Adrenal gland (tissue), 12 donors: Measurements from ENCODE around the gene LYSMD2. TPM values are rescaled to one million over a fixed set of nuclear protein-coding genes. Genes with fewer than 3 reads are reported as not detected.

Experiments used
- DNase-seq, 7 donors: peaks; one replicate each; pipeline ENCODE4 v3.0.0-alpha.2; 2019 to 2020
- H3K27ac ChIP-seq, 5 donors: fragments of 200-600 bp; sonication (generic) in 4 of 5; 1 replicate in 3 of 5; 2 replicates in 2 of 5; pipeline versions ENCODE4 v1.5.1 to v1.8.0; 2016 to 2020; ENCODE audit warnings: mild to moderate bottlenecking in 1 of 5
- H3K27me3 ChIP-seq: fragments of 200-600 bp; 2 replicates; pipeline ENCODE4 v1.8.0; 2021
- H3K36me3 ChIP-seq, 2 donors: fragments of 200-600 bp; replicated peaks in 1 of 2; 1 replicate in 1 of 2; 2 replicates in 1 of 2; pipeline versions ENCODE4 v1.5.1 to v1.8.0; 2018 to 2022
- H3K4me1 ChIP-seq, 2 donors: fragments of 200-600 bp; replicated peaks in 1 of 2; 1 replicate in 1 of 2; 2 replicates in 1 of 2; pipeline versions ENCODE4 v1.5.1 to v1.8.0; 2018 to 2021
- H3K4me3 ChIP-seq, 4 donors: fragments of 200-600 bp; sonication (generic) in 3 of 4; one replicate each; pipeline ENCODE4 v1.5.1; 2016 to 2018
- H3K9me3 ChIP-seq, 3 donors: fragments of 200-600 bp; sonication (generic) in 1 of 3; replicated peaks in 1 of 3; 1 replicate in 2 of 3; 2 replicates in 1 of 3; pipeline versions ENCODE4 v1.5.1 to v1.8.0; 2016 to 2021
- CTCF ChIP-seq, 6 experiments: fragments of 450-650 bp in 4 of 6; fragments of 200-600 bp in 2 of 6; sonication (generic) in 1 of 6; IDR thresholded peaks; 1 replicate in 5 of 6; 2 replicates in 1 of 6; pipeline versions ENCODE4 v1.5.1 to v1.8.0; 2016 to 2021; ENCODE audit warnings: antibody characterized with exemption in 6 of 6, mild to moderate bottlenecking in 2 of 6, moderate library complexity in 1 of 6
- POLR2A ChIP-seq, 2 donors: fragments of 450-650 bp; IDR thresholded peaks; one replicate each; pipeline ENCODE4 v1.6.1; 2017; ENCODE audit warnings: antibody characterized with exemption in 2 of 2, mild to moderate bottlenecking in 2 of 2, moderate library complexity in 1 of 2
- WGBS, 4 donors: extraction: QIAGEN DNeasy Blood & Tissue Kit in 2 of 4; methylation state at CpG; one replicate each; pipeline versions ENCODE4 v1.1.5 to v1.1.7; 2013 to 2017; 5-methylcytosine and 5-hydroxymethylcytosine counted together
- intact Hi-C, 2 donors: fragments of 100-400 bp; cut with DNase I; formaldehyde crosslinking; loops; one replicate each; pipeline versions ENCODE4 v1.14.1 to v1.15.0; 2022 to 2023
- polyA plus RNA-seq, 3 donors: library from polyadenylated mRNA; stranded (reverse); fragments of 200-250 nt in 2 of 3; fragments of 350-450 nt in 1 of 3; fragmentation: Illumina TruSeq in 1 of 3; extraction: RNeasy Lipid Tissue Mini Kit (QIAGEN cat#74804) in 1 of 3; gene quantifications; one replicate each; pipeline ENCODE4 v1.2.3, GENCODE V29; 2013 to 2014
- total RNA-seq, 9 donors: library from RNA; depleted of rRNA in 4 of 9; stranded (reverse); fragments of >200 nt in 4 of 9; fragments of 120-200 nt in 1 of 9; fragmentation: NEBNext Ultra II Directional in 1 of 9; extraction: Animal tissue kit (Norgen Biotek cat#: 25700) in 1 of 9; gene quantifications; one replicate each; pipeline versions ENCODE4 v1.1.0 to v1.2.4, GENCODE V29; 2013 to 2023
- donor health status: healthy with polysubstance abuse.
- donor health status: Bipolar disorder and iron deficiency.
- donor health status: DM: yes; HTN: yes; CAD: no.
- donor health status: DM: no; HTN: no; CAD: no.
- donor health status: DM: no; HTN: no; CAD: no.
- donor health status: DM: yes; HTN: yes; CAD: no.

The LYSMD2 gene
- total and polyA plus RNA-seq, 12 donors = 11.3 to 56.3 (median 20.5) TPM

- Histone ChIP-seq H3K4me3 (no peak overlapping the region), H3K27ac (no peak overlapping the region), H3K27me3 (no peaks in the 10 kb centered on the region), H3K4me1 (peaks cover 0 to 10% of the 10 kb centered on the region in 2 donors), H3K36me3 (no peaks in the 10 kb centered on the region), H3K9me3 (no peaks in the 10 kb centered on the region)
- intact Hi-C loops = no loop called here
- WGBS, 4 donors = 39 to 62% (median 57%) methylated on average over 3 of the region's 3 CpGs
- no peak for TF ChIP-seq CTCF (IDR thresholded peaks at IDR 0.05)
- no peak for TF ChIP-seq POLR2A (IDR thresholded peaks at IDR 0.05)
- peak in 6 of 7 donors; percentile 30 to 73 (median 42) for DNase-seq
Measured at GRCh38 chr15:51759557-51760070, 22.2 kb upstream of the LYSMD2 start.

- no peak overlapping the region for H3K4me3 ChIP-seq
- H3K27ac ChIP-seq = peak overlapping the region in 1 of 5 donors; percentile 27
- no peaks in the 10 kb centered on the region for H3K36me3 ChIP-seq
- peak in 6 of 7 donors; percentile 25 to 63 (median 35) for DNase-seq
- no peaks in the 10 kb centered on the region for H3K27me3 ChIP-seq
- WGBS, 4 donors = 52 to 71% (median 56%) methylated on average over 1 of the region's 1 CpG
- H3K9me3 ChIP-seq = no peaks in the 10 kb centered on the region
- peaks cover 0 to 10% of the 10 kb centered on the region in 2 donors for H3K4me1 ChIP-seq
- TF ChIP-seq CTCF (IDR thresholded peaks at IDR 0.05) (no peak), POLR2A (IDR thresholded peaks at IDR 0.05) (no peak)
- intact Hi-C loops = no loop called here
Measured at GRCh38 chr15:51758645-51759044, 21.2 kb upstream of the LYSMD2 start.

- DNase-seq = no peak
- Histone ChIP-seq H3K27ac (no peak overlapping the region), H3K4me1 (peaks cover 4 to 15% of the 10 kb centered on the region in 2 donors), H3K9me3 (no peaks in the 10 kb centered on the region), H3K27me3 (no peaks in the 10 kb centered on the region), H3K4me3 (no peak overlapping the region), H3K36me3 (no peaks in the 10 kb centered on the region)
- TF ChIP-seq CTCF (IDR thresholded peaks at IDR 0.05) (no peak), POLR2A (IDR thresholded peaks at IDR 0.05) (no peak)
- 74 to 85% (median 82%) methylated on average over 2 of the region's 2 CpGs for WGBS, 4 donors
- intact Hi-C loops = no loop called here
Measured at GRCh38 chr15:51757450-51757849, 20.0 kb upstream of the LYSMD2 start.

- no peak for TF ChIP-seq CTCF (IDR thresholded peaks at IDR 0.05)
- no peak for TF ChIP-seq POLR2A (IDR thresholded peaks at IDR 0.05)
- Histone ChIP-seq H3K4me3 (no peak overlapping the region), H3K4me1 (peaks cover 8 to 19% of the 10 kb centered on the region in 2 donors), H3K9me3 (no peaks in the 10 kb centered on the region), H3K36me3 (no peaks in the 10 kb centered on the region), H3K27me3 (no peaks in the 10 kb centered on the region), H3K27ac (no peak overlapping the region)
- 69 to 77% (median 72%) methylated on average over 4 of the region's 4 CpGs for whole genome bisulfite sequencing, 4 donors
- intact Hi-C loops = no loop called here
- DNase-seq = no peak
Measured at GRCh38 chr15:51756482-51756881, 19.0 kb upstream of the LYSMD2 start.
